ENCODE measurements around the gene TTC21B. TPM values are rescaled to one million over a fixed set of nuclear protein-coding genes. Genes with fewer than 3 reads are reported as not detected.

Gene TTC21B
- total and polyA plus RNA-seq, 2 of the 8 experiments (the other 6 are each of a cell fraction or from before 2014, with no cell fraction given) = 6.9 to 20.8 TPM

- TF ChIP-seq RXRA (IDR thresholded peaks at IDR 0.05; ENCODE audit: insufficient read depth, low read depth, low read length) (no peak), POU5F1 (IDR thresholded peaks at IDR 0.05; ENCODE audit: low read depth, low read length) (no peak), CBX5 (IDR thresholded peaks at IDR 0.05; ENCODE audit: low read depth, low read length) (no peak), BCL11A (IDR thresholded peaks at IDR 0.05; ENCODE audit: low read depth in 2 of 2, low read length in 2 of 2) (no peak), TCF12 (IDR thresholded peaks at IDR 0.05; ENCODE audit: low read depth, low read length) (no peak), EP300 (IDR thresholded peaks at IDR 0.05; ENCODE audit: borderline replicate concordance in 1 of 2, low read depth in 2 of 2, low read length in 2 of 2) (no peak)
Measured at GRCh38 chr2:165950438-165950837, 3.1 kb downstream of the TTC21B start (continued).
